SK-N-SH (cell line): ENCODE data around the gene CFAP299. TPM values are rescaled to one million over a fixed set of nuclear protein-coding genes. Genes with fewer than 3 reads are reported as not detected.
"Not testable (repeated sequence)": the region's sequence is repeated elsewhere in the genome, so short reads cannot be mapped to it uniquely, and the experiment has no call there.

Experiments used
- CTCF ChIA-PET: fragments of 300-600, 350-600 bp; formaldehyde crosslinking; extraction: SDS; loops from one replicate; lab custom pipeline; 2021; lab: Yijun Ruan, JAX
- POLR2A ChIA-PET: fragments of 350-600 bp; sonication (Branson Sonifier 250); formaldehyde crosslinking; extraction: SDS; loops from one replicate; lab custom pipeline; 2020; ENCODE audit warnings: antibody characterized with exemption, inconsistent platforms; lab: Yijun Ruan, JAX
- DNase-seq: peaks from one replicate; pipeline ENCODE4 v3.0.0; 2012
- H2AFZ ChIP-seq: fragments of 200-600 bp; sonication (generic); 2 replicates; pipeline ENCODE4 v1.8.1; 2016; ENCODE audit warnings: antibody characterized with exemption, mild to moderate bottlenecking, low read depth
- H3F3A ChIP-seq: fragments of 200-600 bp; sonication (generic); replicated peaks from 2 replicates; pipeline ENCODE3; 2016; ENCODE audit warnings: antibody characterized with exemption, mild to moderate bottlenecking; ENCODE audit not compliant: insufficient read depth
- H3K27ac ChIP-seq, 2 experiments: fragments of 200-500 bp in 1 of 2; fragments of 200-600 bp in 1 of 2; sonication (Bioruptor generic) in 1 of 2; sonication (generic), shearing (Covaris generic) in 1 of 2; 2 replicates each; pipeline versions ENCODE4 v1.5.1 to v1.6.1; 2014 to 2016; ENCODE audit warnings: low read depth in 2 of 2, inconsistent platforms in 1 of 2, low read length in 1 of 2, mild to moderate bottlenecking in 1 of 2, mixed read lengths in 1 of 2
- H3K27me3 ChIP-seq: fragments of 200-600 bp; sonication (generic), shearing (Covaris generic); 2 replicates; pipeline ENCODE4 v1.6.1; 2016; ENCODE audit warnings: mixed run types; ENCODE audit not compliant: insufficient read depth
- H3K36me3 ChIP-seq, 2 experiments: fragments of 200-500 bp in 1 of 2; fragments of 200-600 bp in 1 of 2; sonication (Bioruptor generic) in 1 of 2; sonication (generic) in 1 of 2; replicated peaks in 1 of 2; 2 replicates each; pipeline versions ENCODE3 to v1.5.1; 2014 to 2016; ENCODE audit warnings: low read length in 1 of 2, mild to moderate bottlenecking in 1 of 2; ENCODE audit not compliant: insufficient read depth in 2 of 2, control insufficient read depth in 1 of 2
- H3K4me1 ChIP-seq, 2 experiments: fragments of 200-500 bp in 1 of 2; fragments of 200-600 bp in 1 of 2; sonication (Bioruptor generic) in 1 of 2; sonication (generic), shearing (Covaris generic) in 1 of 2; 2 replicates each; pipeline versions ENCODE4 v1.5.1 to v1.6.1; 2014 to 2016; ENCODE audit warnings: low read depth in 1 of 2, low read length in 1 of 2, mixed run types in 1 of 2; ENCODE audit not compliant: insufficient read depth in 2 of 2, control insufficient read depth in 1 of 2
- H3K4me2 ChIP-seq: fragments of 200-600 bp; sonication (generic), shearing (Covaris generic); 2 replicates; pipeline ENCODE4 v1.6.1; 2017; ENCODE audit warnings: mixed run types
- H3K4me3 ChIP-seq, 2 experiments: fragments of 200-500 bp in 1 of 2; fragments of 200-600 bp in 1 of 2; sonication (Bioruptor generic) in 1 of 2; sonication (generic), shearing (Covaris generic) in 1 of 2; 2 replicates each; pipeline versions ENCODE4 v1.5.1 to v1.8.1; 2014 to 2016; ENCODE audit warnings: low read depth in 2 of 2, inconsistent platforms in 1 of 2, low read length in 1 of 2, mild to moderate bottlenecking in 1 of 2, mixed read lengths in 1 of 2, moderate library complexity in 1 of 2
- H3K79me2 ChIP-seq: fragments of 200-600 bp; sonication (generic); 2 replicates; pipeline ENCODE4 v1.8.1; 2017; ENCODE audit warnings: mild to moderate bottlenecking; ENCODE audit not compliant: insufficient read depth
- H3K9ac ChIP-seq: fragments of 200-600 bp; sonication (generic); 2 replicates; pipeline ENCODE4 v1.6.1; 2017; ENCODE audit warnings: mixed run types
- H3K9me2 ChIP-seq: fragments of 200-600 bp; sonication (generic); 2 replicates; pipeline ENCODE4 v1.6.1; 2017; ENCODE audit warnings: mixed run types
- H3K9me3 ChIP-seq: fragments of 200-600 bp; sonication (generic); 2 replicates; pipeline ENCODE4 v1.6.1; 2017; ENCODE audit warnings: mixed run types, mild to moderate bottlenecking, moderate library complexity
- H4K20me1 ChIP-seq: fragments of 200-600 bp; sonication (generic); 2 replicates; pipeline ENCODE4 v1.6.1; 2017; ENCODE audit warnings: mild to moderate bottlenecking, mixed run types; ENCODE audit not compliant: insufficient read depth
- EZH2phosphoT487 ChIP-seq: fragments of 200-600 bp; sonication (generic); IDR thresholded peaks from 2 replicates; pipeline ENCODE4 v1.6.1; 2017; ENCODE audit warnings: low read depth, mixed run types, mild to moderate bottlenecking, antibody characterized with exemption, moderate library complexity, borderline replicate concordance
- MAX ChIP-seq: IDR thresholded peaks from 2 replicates; pipeline ENCODE4 v1.4.0; 2012; ENCODE audit warnings: low read depth
- NFIC ChIP-seq: IDR thresholded peaks from 2 replicates; pipeline ENCODE4 v1.4.0; 2012; ENCODE audit warnings: borderline replicate concordance
- NRF1 ChIP-seq: IDR thresholded peaks from 2 replicates; pipeline ENCODE4 v1.6.1; 2012; ENCODE audit warnings: low read depth, mild to moderate bottlenecking, low read length
- PBX3 ChIP-seq: IDR thresholded peaks from 2 replicates; pipeline ENCODE4; 2012
- POLR2AphosphoS5 ChIP-seq: IDR thresholded peaks from 2 replicates; pipeline ENCODE4 v1.6.1; 2012; ENCODE audit warnings: low read depth, low read length
- REST ChIP-seq: IDR thresholded peaks from 2 replicates; pipeline ENCODE4 v1.6.1; 2012; ENCODE audit warnings: mild to moderate bottlenecking, low read depth, low read length, moderate library complexity
- SMC3 ChIP-seq: IDR thresholded peaks from 2 replicates; pipeline ENCODE4 v1.6.1; 2012; ENCODE audit warnings: low read depth, low read length, improper control_type of control experiment
- TCF12 ChIP-seq: IDR thresholded peaks from 2 replicates; pipeline ENCODE4 v1.4.0; 2012
- WGBS: methylation state at CpG from one replicate; pipeline ENCODE4 v1.1.6; 2017; ENCODE audit warnings: low lambda C conversion rate; 5-methylcytosine and 5-hydroxymethylcytosine counted together
- polyA plus RNA-seq, 3 experiments: library from polyadenylated mRNA; depleted of rRNA; stranded (reverse); fragments of >200 nt; gene quantifications; 2 replicates each; pipeline ENCODE4 v1.2.3, GENCODE V29; 2012

CFAP299 gene
- polyA plus RNA-seq, 1 of the 3 experiments (the other 2 are of a cell fraction): 1.2 TPM

GRCh38 chr4:80340036-80340435, 4.5 kb downstream of the CFAP299 start:
- POLR2A ChIA-PET: no interaction called here
- H3K9me3 ChIP-seq: 0 out of 2 replicates have a peak, but pooled peaks cover 3% of the 10 kb centered on the region
- no peaks in the 10 kb centered on the region for H3K9me2 ChIP-seq
- no peak for DNase-seq
- WGBS: 23% methylated on average over 2 of the region's 2 CpGs
- no peak overlapping the region for H2AFZ ChIP-seq
- H3K36me3 ChIP-seq: peaks cover 0 to 12% of the 10 kb centered on the region in 2 experiments
- no peak overlapping the region for H3K4me3 ChIP-seq
- TF ChIP-seq REST (no peak), SMC3 (no peak), POLR2AphosphoS5 (no peak), MAX (no peak), NRF1 (no peak), TCF12 (no peak), PBX3 (no peak), NFIC (no peak), EZH2phosphoT487 (no peak)
- TF ChIP-seq, all 33 proteins: peak for 0
- Histone ChIP-seq H3K27me3 (no peaks in the 10 kb centered on the region), H3K4me1 (peaks cover 0 to 7% of the 10 kb centered on the region in 2 experiments; a peak in 2 of 4 replicates), H3K27ac (no peak overlapping the region), H3F3A (no peaks in the 10 kb centered on the region), H4K20me1 (no peaks in the 10 kb centered on the region), H3K9ac (no peak overlapping the region), H3K4me2 (no peak overlapping the region), H3K79me2 (no peaks in the 10 kb centered on the region)
- CTCF ChIA-PET: no interaction called here

GRCh38 chr4:80342684-80343083, 7.2 kb downstream of the CFAP299 start:
- DNase-seq, H3K9ac ChIP-seq, POLR2A ChIA-PET, H3K4me1 ChIP-seq, H3K79me2 ChIP-seq, H4K20me1 ChIP-seq, H3K27ac ChIP-seq, H3K4me2 ChIP-seq, H3F3A ChIP-seq, H3K4me3 ChIP-seq, H2AFZ ChIP-seq, H3K9me3 ChIP-seq, CTCF ChIA-PET, H3K9me2 ChIP-seq, H3K27me3 ChIP-seq: not testable (repeated sequence)
- peaks cover 0 to 12% of the 10 kb centered on the region in 2 experiments for H3K36me3 ChIP-seq
